ENCODE results near the gene IQCM.

Gene IQCM

GRCh38 chr4:149784018-149784417 lies 31.6 kb downstream of the IQCM start:
- Histone ChIP-seq H3K27me3 (ENCODE audit: insufficient read depth, insufficient read length) (no peaks in the 10 kb centered on the region), H3K36me3 (ENCODE audit: insufficient read depth, insufficient read length, low read length) (no peaks in the 10 kb centered on the region), H3K4me3 (ENCODE audit: insufficient read length, low read depth) (no peak overlapping the region), H3K4me1 (ENCODE audit: insufficient read depth, insufficient read length) (no peaks in the 10 kb centered on the region), H3K9me3 (ENCODE audit: insufficient read depth, low read length) (no peaks in the 10 kb centered on the region), H3K9ac (ENCODE audit: insufficient read length, low read depth) (no peak overlapping the region)
- DNase-seq (ENCODE audit: low read depth, low spot score), result no peak
- no peak for TF ChIP-seq YY1 (IDR thresholded peaks at IDR 0.05; ENCODE audit: insufficient read depth, insufficient read length)
- no peak for TF ChIP-seq ZNF274 (IDR thresholded peaks at IDR 0.05; ENCODE audit: low read depth, low read length)
- no peak for TF ChIP-seq SUZ12 (IDR thresholded peaks at IDR 0.05; ENCODE audit: extremely low read depth, insufficient read depth, insufficient read length)

GRCh38 chr4:149781150-149781549 lies 34.5 kb downstream of the IQCM start:
- no peak overlapping the region for H3K4me3 ChIP-seq (ENCODE audit: insufficient read length, low read depth)
- no peaks in the 10 kb centered on the region for H3K4me1 ChIP-seq (ENCODE audit: insufficient read depth, insufficient read length)
- no peak for DNase-seq (ENCODE audit: low read depth, low spot score)
- no peak for TF ChIP-seq SUZ12 (IDR thresholded peaks at IDR 0.05; ENCODE audit: extremely low read depth, insufficient read depth, insufficient read length)
- TF ChIP-seq YY1 (IDR thresholded peaks at IDR 0.05; ENCODE audit: insufficient read depth, insufficient read length), result no peak
- TF ChIP-seq ZNF274 (IDR thresholded peaks at IDR 0.05; ENCODE audit: low read depth, low read length), result no peak
- no peaks in the 10 kb centered on the region for H3K36me3 ChIP-seq (ENCODE audit: insufficient read depth, insufficient read length, low read length)
- no peak overlapping the region for H3K9ac ChIP-seq (ENCODE audit: insufficient read length, low read depth)
- no peaks in the 10 kb centered on the region for H3K27me3 ChIP-seq (ENCODE audit: insufficient read depth, insufficient read length)
- no peaks in the 10 kb centered on the region for H3K9me3 ChIP-seq (ENCODE audit: insufficient read depth, low read length)

- TF ChIP-seq YY1 (IDR thresholded peaks at IDR 0.05; ENCODE audit: insufficient read depth, insufficient read length) (no peak), SUZ12 (IDR thresholded peaks at IDR 0.05; ENCODE audit: extremely low read depth, insufficient read depth, insufficient read length) (no peak), ZNF274 (IDR thresholded peaks at IDR 0.05; ENCODE audit: low read depth, low read length) (no peak)
- Histone ChIP-seq H3K27me3 (ENCODE audit: insufficient read depth, insufficient read length) (no peaks in the 10 kb centered on the region), H3K4me3 (ENCODE audit: insufficient read length, low read depth) (no peak overlapping the region), H3K36me3 (ENCODE audit: insufficient read depth, insufficient read length, low read length) (no peaks in the 10 kb centered on the region), H3K4me1 (ENCODE audit: insufficient read depth, insufficient read length) (no peaks in the 10 kb centered on the region), H3K9me3 (ENCODE audit: insufficient read depth, low read length) (no peaks in the 10 kb centered on the region), H3K9ac (ENCODE audit: insufficient read length, low read depth) (no peak overlapping the region)
- no peak for DNase-seq (ENCODE audit: low read depth, low spot score)
Observed at GRCh38 chr4:149768477-149768876, 47.2 kb downstream of the IQCM start.

- no peak overlapping the region for H3K9ac ChIP-seq (ENCODE audit: insufficient read length, low read depth)
- H3K4me3 ChIP-seq (ENCODE audit: insufficient read length, low read depth), result no peak overlapping the region
- no peaks in the 10 kb centered on the region for H3K36me3 ChIP-seq (ENCODE audit: insufficient read depth, insufficient read length, low read length)
- H3K9me3 ChIP-seq (ENCODE audit: insufficient read depth, low read length), result no peaks in the 10 kb centered on the region
- H3K4me1 ChIP-seq (ENCODE audit: insufficient read depth, insufficient read length), result no peaks in the 10 kb centered on the region
- no peaks in the 10 kb centered on the region for H3K27me3 ChIP-seq (ENCODE audit: insufficient read depth, insufficient read length)
- no peak for DNase-seq (ENCODE audit: low read depth, low spot score)
- no peak for TF ChIP-seq ZNF274 (IDR thresholded peaks at IDR 0.05; ENCODE audit: low read depth, low read length)
- no peak for TF ChIP-seq SUZ12 (IDR thresholded peaks at IDR 0.05; ENCODE audit: extremely low read depth, insufficient read depth, insufficient read length)
Observed at GRCh38 chr4:149766135-149766534, 49.5 kb downstream of the IQCM start.

GRCh38 chr4:149765630-149766029 lies 50.0 kb downstream of the IQCM start:
- Histone ChIP-seq H3K9me3 (ENCODE audit: insufficient read depth, low read length) (no peaks in the 10 kb centered on the region), H3K36me3 (ENCODE audit: insufficient read depth, insufficient read length, low read length) (no peaks in the 10 kb centered on the region), H3K27me3 (ENCODE audit: insufficient read depth, insufficient read length) (no peaks in the 10 kb centered on the region), H3K4me3 (ENCODE audit: insufficient read length, low read depth) (no peak overlapping the region), H3K9ac (ENCODE audit: insufficient read length, low read depth) (no peak overlapping the region), H3K4me1 (ENCODE audit: insufficient read depth, insufficient read length) (no peaks in the 10 kb centered on the region)
- no peak for DNase-seq (ENCODE audit: low read depth, low spot score)
- TF ChIP-seq ZNF274 (IDR thresholded peaks at IDR 0.05; ENCODE audit: low read depth, low read length), result no peak
- no peak for TF ChIP-seq YY1 (IDR thresholded peaks at IDR 0.05; ENCODE audit: insufficient read depth, insufficient read length)

GRCh38 chr4:149755969-149756368 lies 59.7 kb downstream of the IQCM start:
- no peaks in the 10 kb centered on the region for H3K4me1 ChIP-seq (ENCODE audit: insufficient read depth, insufficient read length)
- TF ChIP-seq YY1 (IDR thresholded peaks at IDR 0.05; ENCODE audit: insufficient read depth, insufficient read length) (no peak), SUZ12 (IDR thresholded peaks at IDR 0.05; ENCODE audit: extremely low read depth, insufficient read depth, insufficient read length) (no peak), ZNF274 (IDR thresholded peaks at IDR 0.05; ENCODE audit: low read depth, low read length) (no peak)
- no peaks in the 10 kb centered on the region for H3K27me3 ChIP-seq (ENCODE audit: insufficient read depth, insufficient read length)
- H3K36me3 ChIP-seq (ENCODE audit: insufficient read depth, insufficient read length, low read length), result no peaks in the 10 kb centered on the region
- H3K4me3 ChIP-seq (ENCODE audit: insufficient read length, low read depth), result no peak overlapping the region
- H3K9me3 ChIP-seq (ENCODE audit: insufficient read depth, low read length), result no peaks in the 10 kb centered on the region
- H3K9ac ChIP-seq (ENCODE audit: insufficient read length, low read depth), result no peak overlapping the region
- DNase-seq (ENCODE audit: low read depth, low spot score), result no peak

GRCh38 chr4:149754526-149754925 lies 61.1 kb downstream of the IQCM start:
- Histone ChIP-seq H3K9me3 (ENCODE audit: insufficient read depth, low read length) (no peaks in the 10 kb centered on the region), H3K27me3 (ENCODE audit: insufficient read depth, insufficient read length) (no peaks in the 10 kb centered on the region), H3K9ac (ENCODE audit: insufficient read length, low read depth) (no peak overlapping the region), H3K4me1 (ENCODE audit: insufficient read depth, insufficient read length) (no peaks in the 10 kb centered on the region), H3K4me3 (ENCODE audit: insufficient read length, low read depth) (no peak overlapping the region), H3K36me3 (ENCODE audit: insufficient read depth, insufficient read length, low read length) (no peaks in the 10 kb centered on the region)
- no peak for DNase-seq (ENCODE audit: low read depth, low spot score)
- no peak for TF ChIP-seq SUZ12 (IDR thresholded peaks at IDR 0.05; ENCODE audit: extremely low read depth, insufficient read depth, insufficient read length)
- no peak for TF ChIP-seq ZNF274 (IDR thresholded peaks at IDR 0.05; ENCODE audit: low read depth, low read length)
- TF ChIP-seq YY1 (IDR thresholded peaks at IDR 0.05; ENCODE audit: insufficient read depth, insufficient read length), result no peak

- Histone ChIP-seq H3K4me3 (ENCODE audit: insufficient read length, low read depth) (no peak overlapping the region), H3K4me1 (ENCODE audit: insufficient read depth, insufficient read length) (no peaks in the 10 kb centered on the region), H3K36me3 (ENCODE audit: insufficient read depth, insufficient read length, low read length) (no peaks in the 10 kb centered on the region), H3K9me3 (ENCODE audit: insufficient read depth, low read length) (no peaks in the 10 kb centered on the region), H3K27me3 (ENCODE audit: insufficient read depth, insufficient read length) (no peaks in the 10 kb centered on the region), H3K9ac (ENCODE audit: insufficient read length, low read depth) (no peak overlapping the region)
- TF ChIP-seq YY1 (IDR thresholded peaks at IDR 0.05; ENCODE audit: insufficient read depth, insufficient read length), result no peak
- no peak for TF ChIP-seq SUZ12 (IDR thresholded peaks at IDR 0.05; ENCODE audit: extremely low read depth, insufficient read depth, insufficient read length)
- no peak for TF ChIP-seq ZNF274 (IDR thresholded peaks at IDR 0.05; ENCODE audit: low read depth, low read length)
- DNase-seq (ENCODE audit: low read depth, low spot score), result no peak
Observed at GRCh38 chr4:149752729-149753128, 62.9 kb downstream of the IQCM start.

Data from NT2/D1 (cell line).